HG03025 (cell line): ENCODE measurements around the gene MMD.
"Not testable (repeated sequence)": the region's sequence is repeated elsewhere in the genome, so short reads cannot be mapped to it uniquely, and the experiment has no call there.

Experiments used
- ATAC-seq: cut with Tn5 transposase; IDR thresholded peaks from one replicate; pipeline ENCODE4 v1.9.1; 2021; ENCODE audit warnings: mild to moderate bottlenecking, moderate library complexity; ENCODE audit not compliant: unreplicated experiment, low FRiP score

Gene MMD

GRCh38 chr17:55402374-55402773 is 19.3 kb downstream of the MMD start:
- no peak for ATAC-seq

GRCh38 chr17:55398689-55399088 is 22.9 kb downstream of the MMD start:
- ATAC-seq = no peak

- ATAC-seq = no peak
Observed at GRCh38 chr17:55395803-55396505, 25.7 kb downstream of the MMD start.

- ATAC-seq = no peak
Observed at GRCh38 chr17:55394357-55395021, 27.1 kb downstream of the MMD start.

GRCh38 chr17:55391764-55392467 is 29.7 kb downstream of the MMD start:
- ATAC-seq = no peak

GRCh38 chr17:55391244-55391757 is 30.3 kb downstream of the MMD start:
- no peak for ATAC-seq

GRCh38 chr17:55390364-55390977 is 31.2 kb downstream of the MMD start:
- ATAC-seq = no peak

- not testable (repeated sequence) for ATAC-seq
Observed at GRCh38 chr17:55389715-55390114, 31.9 kb downstream of the MMD start.

GRCh38 chr17:55388842-55389241 is 32.8 kb downstream of the MMD start:
- ATAC-seq = no peak

GRCh38 chr17:55386796-55387332 is 34.8 kb downstream of the MMD start:
- ATAC-seq = no peak

- no peak for ATAC-seq
Observed at GRCh38 chr17:55384643-55385232, 36.9 kb downstream of the MMD start.

- ATAC-seq = no peak
Observed at GRCh38 chr17:55383771-55384642, 37.6 kb downstream of the MMD start.

- no peak for ATAC-seq
Observed at GRCh38 chr17:55381017-55381770, 40.4 kb downstream of the MMD start.

GRCh38 chr17:55377671-55378275 is 43.9 kb downstream of the MMD start:
- no peak for ATAC-seq

GRCh38 chr17:55368706-55369105 is 52.9 kb downstream of the MMD start:
- no peak for ATAC-seq

- no peak for ATAC-seq
Observed at GRCh38 chr17:55366020-55366481, 55.6 kb downstream of the MMD start.

- no peak for ATAC-seq
Observed at GRCh38 chr17:55363033-55363432, 58.6 kb downstream of the MMD start.

GRCh38 chr17:55360971-55361370 is 60.7 kb downstream of the MMD start:
- ATAC-seq = no peak
